CD14-positive monocyte (primary cell): ENCODE measurements around the gene FAM50B. TPM values are rescaled to one million over a fixed set of nuclear protein-coding genes. Genes with fewer than 3 reads are reported as not detected.

ENCODE experiments used
- DNase-seq, 3 donors: peaks; one replicate each; pipeline ENCODE4 v3.0.0-alpha.2; 2011 to 2022
- H2AFZ ChIP-seq: 2 replicates; pipeline ENCODE4 v1.6.0; 2012; ENCODE audit warnings: mild to moderate bottlenecking, low read depth, low read length, inconsistent platforms; ENCODE audit not compliant: insufficient read depth, poor library complexity, severe bottlenecking
- H3K27ac ChIP-seq, 2 donors: 1 replicate in 1 of 2; 2 replicates in 1 of 2; pipeline ENCODE4 v1.5.1; 2012 to 2013; ENCODE audit warnings: low read length in 2 of 2, control low read depth in 1 of 2, inconsistent platforms in 1 of 2, low read depth in 1 of 2, mild to moderate bottlenecking in 1 of 2
- H3K27me3 ChIP-seq, 2 donors: one replicate each; pipeline versions ENCODE4 v1.6.0 to v1.6.1; 2011 to 2013; ENCODE audit warnings: low read length in 2 of 2; ENCODE audit not compliant: control insufficient read depth in 2 of 2, insufficient read depth in 2 of 2
- H3K36me3 ChIP-seq, 2 donors: replicated peaks in 1 of 2; 1 replicate in 1 of 2; 2 replicates in 1 of 2; pipeline versions ENCODE4 v1.5.1 to v1.6.1; 2012 to 2013; ENCODE audit warnings: low read length in 2 of 2, control low read depth in 1 of 2, inconsistent platforms in 1 of 2, mild to moderate bottlenecking in 1 of 2; ENCODE audit not compliant: insufficient read depth in 2 of 2, control insufficient read depth in 1 of 2
- H3K4me1 ChIP-seq, 2 donors: 1 replicate in 1 of 2; 2 replicates in 1 of 2; pipeline versions ENCODE4 v1.5.1 to v1.6.1; 2012 to 2013; ENCODE audit warnings: low read length in 2 of 2, control low read depth in 1 of 2, inconsistent platforms in 1 of 2, mild to moderate bottlenecking in 1 of 2, moderate library complexity in 1 of 2; ENCODE audit not compliant: insufficient read depth in 2 of 2, control insufficient read depth in 1 of 2
- H3K4me2 ChIP-seq: replicated peaks from 2 replicates; pipeline ENCODE3; 2012; ENCODE audit warnings: low read length, moderate library complexity, mild to moderate bottlenecking; ENCODE audit not compliant: poor library complexity, severe bottlenecking; ENCODE audit errors: extremely low read depth
- H3K4me3 ChIP-seq, 3 experiments: fragments of 200-600 bp in 1 of 3; sonication (generic) in 1 of 3; replicated peaks in 1 of 3; 1 replicate in 2 of 3; 2 replicates in 1 of 3; pipeline ENCODE4 v1.5.1; 2011 to 2013; ENCODE audit warnings: low read length in 3 of 3, mild to moderate bottlenecking in 3 of 3, control low read depth in 2 of 3, low read depth in 2 of 3, inconsistent platforms in 1 of 3, moderate library complexity in 1 of 3
- H3K79me2 ChIP-seq: 2 replicates; pipeline ENCODE4 v1.6.0; 2012; ENCODE audit warnings: mild to moderate bottlenecking, control low read depth, inconsistent platforms, low read length, moderate library complexity; ENCODE audit not compliant: insufficient read depth
- H3K9ac ChIP-seq: 2 replicates; pipeline ENCODE4 v1.6.0; 2017; ENCODE audit warnings: low read length, mild to moderate bottlenecking; ENCODE audit not compliant: insufficient read depth, poor library complexity, severe bottlenecking
- H3K9me3 ChIP-seq, 2 donors: replicated peaks in 1 of 2; 1 replicate in 1 of 2; 2 replicates in 1 of 2; pipeline versions ENCODE4 v1.5.1 to v1.6.1; 2012 to 2013; ENCODE audit warnings: low read length in 2 of 2, control low read depth in 1 of 2; ENCODE audit not compliant: control insufficient read depth in 1 of 2, insufficient read depth in 1 of 2
- H4K20me1 ChIP-seq: 2 replicates; pipeline ENCODE4 v1.6.0; 2012; ENCODE audit warnings: mild to moderate bottlenecking, low read length, control low read depth, moderate library complexity; ENCODE audit not compliant: insufficient read depth
- H3K27ac Mint-ChIP-seq, 7 donors: one replicate each; pipeline ENCODE4 v1.8.0; 2020; ENCODE audit warnings: mild to moderate bottlenecking in 7 of 7, mixed read lengths in 7 of 7, moderate library complexity in 6 of 7, inconsistent platforms in 2 of 7
- H3K27me3 Mint-ChIP-seq, 3 donors: one replicate each; pipeline ENCODE4 v1.8.0; 2021 to 2022; ENCODE audit warnings: low read depth in 3 of 3, mild to moderate bottlenecking in 3 of 3, mixed read lengths in 3 of 3, moderate library complexity in 3 of 3, inconsistent platforms in 1 of 3
- H3K36me3 Mint-ChIP-seq, 2 donors: one replicate each; pipeline ENCODE4 v1.8.0; 2020; ENCODE audit warnings: mixed read lengths in 2 of 2, inconsistent platforms in 1 of 2, mild to moderate bottlenecking in 1 of 2
- H3K4me1 Mint-ChIP-seq: one replicate; pipeline ENCODE4 v1.8.0; 2020; ENCODE audit warnings: mild to moderate bottlenecking, mixed read lengths
- H3K4me3 Mint-ChIP-seq, 2 donors: one replicate each; pipeline ENCODE4 v1.8.0; 2020; ENCODE audit warnings: mild to moderate bottlenecking in 2 of 2, mixed read lengths in 2 of 2, moderate library complexity in 1 of 2
- H3K9me3 Mint-ChIP-seq, 7 donors: one replicate each; pipeline ENCODE4 v1.8.0; 2020 to 2022; ENCODE audit warnings: mixed read lengths in 7 of 7, mild to moderate bottlenecking in 6 of 7, moderate library complexity in 6 of 7, inconsistent platforms in 2 of 7
- CTCF ChIP-seq: fragments of 200-600 bp; IDR thresholded peaks from one replicate; pipeline ENCODE4 v1.8.0; 2022; ENCODE audit warnings: antibody characterized with exemption, mild to moderate bottlenecking
- WGBS: methylation state at CpG from one replicate; pipeline ENCODE4 v1.1.5; 2013; ENCODE audit warnings: missing lambda C conversion rate; ENCODE audit not compliant: insufficient coverage; 5-methylcytosine and 5-hydroxymethylcytosine counted together
- intact Hi-C, 2 donors: fragments of 100-400 bp; cut with micrococcal nuclease; formaldehyde crosslinking; loops; one replicate each; pipeline versions ENCODE4 v1.15.0 to v1.15.1; 2023
- polyA plus RNA-seq, 3 donors: library from polyadenylated mRNA; depleted of rRNA in 1 of 3; unstranded in 2 of 3; stranded (reverse) in 1 of 3; fragments of 300-500 nt in 2 of 3; fragments of >200 nt in 1 of 3; fragmentation: Illumina TruSeq in 2 of 3; gene quantifications; 1 replicate in 2 of 3; 2 replicates in 1 of 3; pipeline ENCODE4 v1.2.3, GENCODE V29; 2012 to 2021

The FAM50B gene
- polyA plus RNA-seq, 3 donors = 1.8 to 3.3 (median 3.0) TPM

DNA sequence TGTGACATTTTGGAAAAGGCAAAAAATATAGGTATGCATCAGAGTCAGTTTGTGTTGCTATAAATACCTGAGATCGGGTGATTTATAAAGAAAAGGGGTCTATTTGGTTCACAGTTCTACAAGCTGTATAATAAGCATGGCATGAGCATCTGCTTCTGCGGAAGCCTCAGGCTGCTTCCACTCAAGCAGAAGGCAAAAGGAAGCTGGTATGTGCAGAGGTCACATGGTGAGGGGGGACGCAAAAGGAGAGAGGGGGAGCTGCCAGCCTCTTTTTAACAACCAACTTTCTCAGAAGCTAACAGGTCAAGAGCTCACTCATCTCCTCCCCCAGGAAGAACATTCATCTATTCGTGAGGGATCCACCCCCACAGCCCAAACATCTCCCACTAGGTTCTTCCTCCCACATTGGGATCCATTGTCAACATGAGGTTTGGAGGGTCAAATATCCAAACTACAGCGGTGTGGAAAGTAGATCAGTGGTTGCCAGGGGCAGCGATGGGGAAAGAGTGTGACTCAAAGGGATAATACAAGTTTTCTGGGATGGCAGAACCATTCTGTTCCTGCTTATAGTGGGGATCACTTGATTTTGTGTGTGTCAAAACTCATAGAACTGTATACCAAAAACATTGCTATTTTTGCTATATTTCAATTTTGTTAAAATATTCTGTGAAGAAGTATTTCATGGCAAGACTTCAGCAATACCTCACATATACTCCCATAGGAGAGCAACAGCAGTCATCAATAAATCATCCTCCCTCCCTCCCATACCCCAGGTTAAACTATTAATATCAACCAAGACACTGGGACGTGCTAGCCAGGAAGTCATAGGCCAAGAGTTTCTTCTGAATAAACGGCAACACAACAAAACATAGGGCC, 9.9 kb upstream of the FAM50B start:
- H3K4me3 Mint-ChIP-seq = no peak overlapping the region
- 98% methylated on average over 5 of the region's 8 CpGs for WGBS
- TF ChIP-seq CTCF = no peak
- H3K4me3 ChIP-seq = no peak overlapping the region
- H3K4me1 ChIP-seq = peaks cover 5 to 11% of the 10 kb centered on the region in 2 donors
- no peaks in the 10 kb centered on the region for H3K79me2 ChIP-seq
- peaks cover 11% of the 10 kb centered on the region for H3K4me1 Mint-ChIP-seq
- DNase-seq = no peak
- H3K9me3 Mint-ChIP-seq = no peaks in the 10 kb centered on the region
- no peaks in the 10 kb centered on the region for H3K36me3 Mint-ChIP-seq
- H3K9me3 ChIP-seq = no peaks in the 10 kb centered on the region
- no peak overlapping the region for H3K4me2 ChIP-seq
- H3K27me3 Mint-ChIP-seq = peaks cover 0 to 3% (median 1%) of the 10 kb centered on the region in 3 donors
- no peak overlapping the region for H3K27ac ChIP-seq
- H2AFZ ChIP-seq = no peak overlapping the region
- H4K20me1 ChIP-seq = no peaks in the 10 kb centered on the region
- intact Hi-C loops = no loop called here
- H3K36me3 ChIP-seq = no peaks in the 10 kb centered on the region
- H3K27ac Mint-ChIP-seq = peak overlapping the region in 1 of 7 donors; percentile 70
- H3K9ac ChIP-seq = no peak overlapping the region
- no peaks in the 10 kb centered on the region for H3K27me3 ChIP-seq

DNA sequence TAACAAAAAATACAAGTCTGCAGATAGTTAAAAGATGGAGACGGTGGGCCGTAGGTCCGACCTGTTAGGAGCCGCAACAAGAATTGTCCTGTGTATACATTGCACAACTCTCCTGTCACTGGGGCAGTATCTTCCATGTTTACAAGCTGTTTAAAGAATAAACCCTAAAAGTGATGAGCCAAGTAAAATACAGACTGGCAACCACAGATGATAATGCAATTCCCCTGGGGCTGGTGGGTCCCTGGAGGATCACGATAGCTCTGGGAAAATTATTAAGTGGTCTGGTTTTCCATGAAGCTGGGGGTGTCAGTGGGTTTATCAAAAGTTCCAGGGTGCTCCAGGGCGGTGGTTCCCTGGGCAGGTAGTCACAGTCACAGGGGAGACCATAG, 8.1 kb upstream of the FAM50B start:
- Histone ChIP-seq H3K27me3 (no peaks in the 10 kb centered on the region), H3K4me2 (no peak overlapping the region), H2AFZ (no peak overlapping the region), H4K20me1 (no peaks in the 10 kb centered on the region), H3K9me3 (no peaks in the 10 kb centered on the region), H3K4me3 (no peak overlapping the region), H3K9ac (no peak overlapping the region), H3K36me3 (no peaks in the 10 kb centered on the region), H3K79me2 (no peaks in the 10 kb centered on the region), H3K27ac (no peak overlapping the region), H3K4me1 (peaks cover 0 to under 1% of the 10 kb centered on the region in 2 donors)
- Mint-ChIP-seq H3K27ac (no peak overlapping the region), H3K4me1 (no peaks in the 10 kb centered on the region), H3K9me3 (no peaks in the 10 kb centered on the region), H3K4me3 (no peak overlapping the region), H3K36me3 (no peaks in the 10 kb centered on the region), H3K27me3 (peaks cover 0 to 4% (median 1%) of the 10 kb centered on the region in 3 donors)
- no peak for TF ChIP-seq CTCF
- intact Hi-C loops = no loop called here
- WGBS = 100% methylated on average over 1 of the region's 6 CpGs
- DNase-seq = no peak
